ENCODE results near the gene PDGFB. TPM values are rescaled to one million over a fixed set of nuclear protein-coding genes. Genes with fewer than 3 reads are reported as not detected.

PDGFB gene
- total and polyA plus RNA-seq, 2 of the 4 experiments (the other 2 are of a cell fraction), result 0.07 TPM; not detected in 1

GRCh38 chr22:39269095-39269790, 24.5 kb upstream of the PDGFB start:
- H3K23ac ChIP-seq (ENCODE audit: low read depth, low read length), result no peak overlapping the region
- intact Hi-C loops (cut with micrococcal nuclease) (no loop called here), in situ Hi-C loops (cut with MboI; ENCODE audit: low sequenced_read_pairs) (no loop called here), dilution Hi-C loops (cut with HindIII; ENCODE audit: low sequenced_read_pairs, unreplicated experiment) (no loop called here)
- H3K9ac ChIP-seq (ENCODE audit: low read depth, low read length), result no peak overlapping the region
- no peak; the same call in 1 of the 2 replicates for ATAC-seq (ENCODE audit: low read depth)
- CTCF ChIA-PET, result interaction anchor here (1.3 kb wide), 1 partner anchor 8 kb away, joined by 3 read pairs; no protein-coding TSS in a partner anchor
- H4K5ac ChIP-seq (ENCODE audit: low read depth, low read length), result no peak overlapping the region
- no peak overlapping the region for H2BK5ac ChIP-seq (ENCODE audit: low read depth, low read length, poor library complexity, severe bottlenecking)
- no peak overlapping the region for H3K18ac ChIP-seq (ENCODE audit: low read depth, low read length)
- no peak overlapping the region for H3K27ac ChIP-seq (ENCODE audit: insufficient read depth, low read length)
- no peaks in the 10 kb centered on the region for H3K79me1 ChIP-seq (ENCODE audit: low read depth in 1 of 2, low read length in 2 of 2)
- no peak overlapping the region for H4K8ac ChIP-seq (ENCODE audit: low read depth in 2 of 2, low read length in 2 of 2)
- H3K27me3 ChIP-seq (ENCODE audit: control insufficient read depth, insufficient read depth, low read length), result no peaks in the 10 kb centered on the region
- no TSS peak for BruUV-seq (replicated peaks)
- no peak for DNase-seq
- WGBS, 2 experiments (ENCODE audit: extremely low coverage in 2 of 2, insufficient read length in 1 of 2), result 80% methylated on average over 1 of the region's 11 CpGs; no CpG with 5 or more reads in 1 of the 2 experiments
- peak overlapping the region; percentile 39 for H2AFZ ChIP-seq (replicated peaks; ENCODE audit: low read length, poor library complexity)
- peaks cover 9% of the 10 kb centered on the region for H3K9me1 ChIP-seq (ENCODE audit: insufficient read depth, low read length)
- H3K4me2 ChIP-seq (ENCODE audit: low read depth, low read length), result no peak overlapping the region
- H3K9me3 ChIP-seq (ENCODE audit: control insufficient read depth, insufficient read depth, low read length), result peaks cover 4% of the 10 kb centered on the region
- H2BK120ac ChIP-seq (ENCODE audit: low read depth, low read length), result no peak overlapping the region
- no peak overlapping the region for H3K14ac ChIP-seq (replicated peaks; ENCODE audit: low read depth, low read length)
- H3K56ac ChIP-seq (ENCODE audit: extremely low read depth, insufficient read depth, low read length), result no peak overlapping the region
- POLR2A ChIA-PET (ENCODE audit: unreplicated experiment), result no interaction called here
- H2AK9ac ChIP-seq (replicated peaks; ENCODE audit: low read depth, low read length, poor library complexity), result no peak overlapping the region
- H2AK5ac ChIP-seq (ENCODE audit: low read depth, low read length), result peak overlapping the region; percentile 10; the same call in 1 of the 2 replicates
- TF ChIP-seq POLR2A (IDR thresholded peaks at IDR 0.05; ENCODE audit: low read depth, low read length), result no peak
- TF ChIP-seq MAZ (IDR thresholded peaks at IDR 0.05; ENCODE audit: borderline replicate concordance, low read depth, low read length), result no peak
- no peak for TF ChIP-seq BHLHE40 (IDR thresholded peaks at IDR 0.05; ENCODE audit: low read depth, low read length)
- TF ChIP-seq CTCF (conservative IDR thresholded peaks at IDR 0.05; ENCODE audit: low read depth, low read length), result no peak
- no peak for TF ChIP-seq CHD1 (IDR thresholded peaks at IDR 0.05; ENCODE audit: low read depth, low read length)
- no peak for TF ChIP-seq SMC3 (IDR thresholded peaks at IDR 0.05; ENCODE audit: low read depth, low read length)
- H3K4ac ChIP-seq (ENCODE audit: low read depth, low read length), result no peak overlapping the region; the same call in 1 of the 2 replicates
- no peaks in the 10 kb centered on the region for H3K4me1 ChIP-seq (ENCODE audit: control insufficient read depth, insufficient read depth, low read length)
- H3K36me3 ChIP-seq (ENCODE audit: control insufficient read depth, insufficient read depth, low read length), result no peaks in the 10 kb centered on the region
- H4K91ac ChIP-seq (ENCODE audit: insufficient read depth, low read depth, low read length), result no peak overlapping the region
- no peaks in the 10 kb centered on the region for H4K20me1 ChIP-seq (ENCODE audit: insufficient read depth, low read length)
- no peak overlapping the region for H3K4me3 ChIP-seq (ENCODE audit: insufficient read depth, low read depth, low read length)
- H2BK15ac ChIP-seq (ENCODE audit: low read depth, low read length), result no peak overlapping the region; the same call in 2 of the 3 replicates
- H2BK20ac ChIP-seq (ENCODE audit: low read depth, low read length), result no peak overlapping the region

All from IMR-90 (cell line).